ENCODE data around the gene GEMIN5.
"Not testable (repeated sequence)": the region's sequence is repeated elsewhere in the genome, so short reads cannot be mapped to it uniquely, and the experiment has no call there.

GEMIN5 gene

DNA sequence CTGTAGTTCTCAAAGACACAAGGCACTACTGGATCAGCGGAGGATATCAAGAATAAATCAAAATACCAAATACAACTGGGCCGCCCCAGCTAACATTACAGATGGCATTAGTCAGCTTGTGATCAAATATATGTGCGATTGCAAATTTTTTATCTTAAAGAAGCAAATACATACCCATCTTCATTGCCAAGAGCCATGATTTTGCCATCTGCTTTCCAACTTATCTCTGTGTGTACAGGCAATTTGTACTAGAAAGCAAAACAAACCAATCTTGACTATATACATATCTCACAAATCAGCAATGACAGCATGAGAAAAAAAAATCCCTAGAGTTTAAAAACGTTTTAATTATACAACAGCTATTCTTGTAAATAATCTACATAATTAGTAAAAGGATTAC lies 20.3 kb downstream of the GEMIN5 start:
- H3K27ac ChIP-seq (replicated peaks) = no peak overlapping the region
- H3K4me3 ChIP-seq (replicated peaks; ENCODE audit: insufficient read depth, low read length) = no peak overlapping the region
- DNase-seq (ENCODE audit: low read depth in 1 of 2, low spot score in 1 of 2) = no peak
- no peaks in the 10 kb centered on the region for H3K27me3 ChIP-seq (ENCODE audit: insufficient read depth, poor library complexity, severe bottlenecking)
- TF ChIP-seq GABPA (IDR thresholded peaks at IDR 0.05; ENCODE audit: low read depth) (no peak), POLR2AphosphoS5 (IDR thresholded peaks at IDR 0.05; ENCODE audit: low read depth) (no peak), SPI1 (IDR thresholded peaks at IDR 0.05; ENCODE audit: borderline replicate concordance, low read depth) (no peak)
- TF ChIP-seq, protein P1, sequence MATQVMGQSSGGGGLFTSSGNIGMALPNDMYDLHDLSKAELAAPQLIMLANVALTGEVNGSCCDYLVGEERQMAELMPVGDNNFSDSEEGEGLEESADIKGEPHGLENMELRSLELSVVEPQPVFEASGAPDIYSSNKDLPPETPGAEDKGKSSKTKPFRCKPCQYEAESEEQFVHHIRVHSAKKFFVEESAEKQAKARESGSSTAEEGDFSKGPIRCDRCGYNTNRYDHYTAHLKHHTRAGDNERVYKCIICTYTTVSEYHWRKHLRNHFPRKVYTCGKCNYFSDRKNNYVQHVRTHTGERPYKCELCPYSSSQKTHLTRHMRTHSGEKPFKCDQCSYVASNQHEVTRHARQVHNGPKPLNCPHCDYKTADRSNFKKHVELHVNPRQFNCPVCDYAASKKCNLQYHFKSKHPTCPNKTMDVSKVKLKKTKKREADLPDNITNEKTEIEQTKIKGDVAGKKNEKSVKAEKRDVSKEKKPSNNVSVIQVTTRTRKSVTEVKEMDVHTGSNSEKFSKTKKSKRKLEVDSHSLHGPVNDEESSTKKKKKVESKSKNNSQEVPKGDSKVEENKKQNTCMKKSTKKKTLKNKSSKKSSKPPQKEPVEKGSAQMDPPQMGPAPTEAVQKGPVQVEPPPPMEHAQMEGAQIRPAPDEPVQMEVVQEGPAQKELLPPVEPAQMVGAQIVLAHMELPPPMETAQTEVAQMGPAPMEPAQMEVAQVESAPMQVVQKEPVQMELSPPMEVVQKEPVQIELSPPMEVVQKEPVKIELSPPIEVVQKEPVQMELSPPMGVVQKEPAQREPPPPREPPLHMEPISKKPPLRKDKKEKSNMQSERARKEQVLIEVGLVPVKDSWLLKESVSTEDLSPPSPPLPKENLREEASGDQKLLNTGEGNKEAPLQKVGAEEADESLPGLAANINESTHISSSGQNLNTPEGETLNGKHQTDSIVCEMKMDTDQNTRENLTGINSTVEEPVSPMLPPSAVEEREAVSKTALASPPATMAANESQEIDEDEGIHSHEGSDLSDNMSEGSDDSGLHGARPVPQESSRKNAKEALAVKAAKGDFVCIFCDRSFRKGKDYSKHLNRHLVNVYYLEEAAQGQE (IDR thresholded peaks at IDR 0.05; ENCODE audit: insufficient replicate concordance, low read depth) = no peak
- TF ChIP-seq, protein P2, sequence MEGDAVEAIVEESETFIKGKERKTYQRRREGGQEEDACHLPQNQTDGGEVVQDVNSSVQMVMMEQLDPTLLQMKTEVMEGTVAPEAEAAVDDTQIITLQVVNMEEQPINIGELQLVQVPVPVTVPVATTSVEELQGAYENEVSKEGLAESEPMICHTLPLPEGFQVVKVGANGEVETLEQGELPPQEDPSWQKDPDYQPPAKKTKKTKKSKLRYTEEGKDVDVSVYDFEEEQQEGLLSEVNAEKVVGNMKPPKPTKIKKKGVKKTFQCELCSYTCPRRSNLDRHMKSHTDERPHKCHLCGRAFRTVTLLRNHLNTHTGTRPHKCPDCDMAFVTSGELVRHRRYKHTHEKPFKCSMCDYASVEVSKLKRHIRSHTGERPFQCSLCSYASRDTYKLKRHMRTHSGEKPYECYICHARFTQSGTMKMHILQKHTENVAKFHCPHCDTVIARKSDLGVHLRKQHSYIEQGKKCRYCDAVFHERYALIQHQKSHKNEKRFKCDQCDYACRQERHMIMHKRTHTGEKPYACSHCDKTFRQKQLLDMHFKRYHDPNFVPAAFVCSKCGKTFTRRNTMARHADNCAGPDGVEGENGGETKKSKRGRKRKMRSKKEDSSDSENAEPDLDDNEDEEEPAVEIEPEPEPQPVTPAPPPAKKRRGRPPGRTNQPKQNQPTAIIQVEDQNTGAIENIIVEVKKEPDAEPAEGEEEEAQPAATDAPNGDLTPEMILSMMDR (IDR thresholded peaks at IDR 0.05; ENCODE audit: insufficient read depth, low read length) = no peak

DNA sequence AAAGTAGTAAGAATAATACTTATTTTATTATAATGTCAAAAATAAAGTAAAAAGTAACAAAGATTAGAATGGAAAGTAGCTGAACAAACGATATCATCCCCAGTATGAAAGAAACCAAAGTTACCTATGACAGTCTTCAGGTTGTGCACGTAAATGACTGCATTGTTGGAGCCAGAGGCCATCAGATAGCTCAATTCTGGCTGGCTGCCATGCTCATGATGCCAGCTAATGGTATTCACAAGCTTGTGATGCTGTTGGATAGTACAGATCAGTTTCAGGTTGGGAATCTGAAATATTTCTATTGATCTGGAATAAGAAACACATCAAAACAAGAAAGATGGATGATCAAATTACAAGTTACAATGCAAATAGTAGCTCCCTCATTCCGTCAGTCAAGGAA lies 21.1 kb downstream of the GEMIN5 start:
- no peak overlapping the region for H3K27ac ChIP-seq (replicated peaks)
- no peak for DNase-seq (ENCODE audit: low read depth in 1 of 2, low spot score in 1 of 2)
- H3K4me3 ChIP-seq (replicated peaks; ENCODE audit: insufficient read depth, low read length) = no peak overlapping the region
- TF ChIP-seq POLR2AphosphoS5 (IDR thresholded peaks at IDR 0.05; ENCODE audit: low read depth) (no peak), GABPA (IDR thresholded peaks at IDR 0.05; ENCODE audit: low read depth) (no peak), SPI1 (IDR thresholded peaks at IDR 0.05; ENCODE audit: borderline replicate concordance, low read depth) (no peak)
- TF ChIP-seq, protein P1 (IDR thresholded peaks at IDR 0.05; ENCODE audit: insufficient replicate concordance, low read depth) = no peak
- TF ChIP-seq, protein P2 (IDR thresholded peaks at IDR 0.05; ENCODE audit: insufficient read depth, low read length) = no peak
- no peaks in the 10 kb centered on the region for H3K27me3 ChIP-seq (ENCODE audit: insufficient read depth, poor library complexity, severe bottlenecking)

DNA sequence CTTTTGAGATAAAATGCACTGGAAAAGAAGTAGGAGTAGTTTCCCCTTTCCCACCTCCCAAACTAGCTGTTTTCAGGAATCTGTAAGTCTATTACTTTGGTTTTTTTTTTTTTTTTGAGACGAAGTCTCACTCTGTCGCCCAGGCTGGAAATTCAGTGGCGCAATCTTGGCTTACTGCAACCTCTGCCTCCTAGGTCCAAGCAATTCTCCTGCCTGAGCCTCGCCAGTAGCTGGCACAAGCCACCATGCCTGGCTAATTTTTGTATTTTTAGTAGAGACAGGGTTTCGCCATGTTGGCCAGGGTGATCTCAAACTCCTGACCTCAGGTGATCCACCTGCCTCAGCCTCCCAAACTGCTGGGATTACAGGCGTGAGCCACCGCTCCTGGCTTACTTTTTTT lies 32.4 kb downstream of the GEMIN5 start:
- DNase-seq (ENCODE audit: low read depth in 1 of 2, low spot score in 1 of 2); H3K27me3 ChIP-seq (ENCODE audit: insufficient read depth, poor library complexity, severe bottlenecking); H3K4me3 ChIP-seq (replicated peaks; ENCODE audit: insufficient read depth, low read length); H3K27ac ChIP-seq (replicated peaks): not testable (repeated sequence)

DNA sequence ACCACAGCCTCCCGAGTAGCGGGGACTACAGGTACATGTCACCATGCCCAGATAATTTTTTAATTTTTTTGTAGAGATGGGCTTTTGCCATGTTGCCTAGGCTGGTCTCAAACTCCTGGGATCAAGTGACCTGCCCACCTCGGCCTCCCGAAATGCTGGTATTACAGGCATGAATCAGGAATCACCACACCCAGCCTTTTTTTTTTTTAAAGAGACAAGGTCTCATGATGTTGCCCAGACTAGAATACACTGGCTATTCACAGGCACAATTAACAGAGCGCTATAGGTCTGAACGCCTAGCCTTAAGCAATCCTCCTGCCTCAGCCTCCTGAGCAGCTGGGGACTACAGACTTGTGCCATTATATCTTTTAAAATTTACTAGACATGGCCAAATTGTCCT lies 36.1 kb downstream of the GEMIN5 start:
- Histone ChIP-seq H3K4me3 (replicated peaks; ENCODE audit: insufficient read depth, low read length) (no peak overlapping the region), H3K27ac (replicated peaks) (no peak overlapping the region), H3K27me3 (ENCODE audit: insufficient read depth, poor library complexity, severe bottlenecking) (no peaks in the 10 kb centered on the region)
- DNase-seq (ENCODE audit: low read depth in 1 of 2, low spot score in 1 of 2) = no peak
- TF ChIP-seq GABPA (IDR thresholded peaks at IDR 0.05; ENCODE audit: low read depth) = no peak
- TF ChIP-seq, protein P1 (IDR thresholded peaks at IDR 0.05; ENCODE audit: insufficient replicate concordance, low read depth) = no peak
- TF ChIP-seq, protein P2 (IDR thresholded peaks at IDR 0.05; ENCODE audit: insufficient read depth, low read length) = no peak
- no peak for TF ChIP-seq SPI1 (IDR thresholded peaks at IDR 0.05; ENCODE audit: borderline replicate concordance, low read depth)
- TF ChIP-seq POLR2AphosphoS5 (IDR thresholded peaks at IDR 0.05; ENCODE audit: low read depth) = no peak

Data from HL-60 (cell line).